ENCODE measurements around the gene CASKIN1. TPM values are rescaled to one million over a fixed set of nuclear protein-coding genes. Genes with fewer than 3 reads are reported as not detected.

Gene CASKIN1
- total and polyA plus RNA-seq, 4 experiments from 2014 or later, result not detected

DNA sequence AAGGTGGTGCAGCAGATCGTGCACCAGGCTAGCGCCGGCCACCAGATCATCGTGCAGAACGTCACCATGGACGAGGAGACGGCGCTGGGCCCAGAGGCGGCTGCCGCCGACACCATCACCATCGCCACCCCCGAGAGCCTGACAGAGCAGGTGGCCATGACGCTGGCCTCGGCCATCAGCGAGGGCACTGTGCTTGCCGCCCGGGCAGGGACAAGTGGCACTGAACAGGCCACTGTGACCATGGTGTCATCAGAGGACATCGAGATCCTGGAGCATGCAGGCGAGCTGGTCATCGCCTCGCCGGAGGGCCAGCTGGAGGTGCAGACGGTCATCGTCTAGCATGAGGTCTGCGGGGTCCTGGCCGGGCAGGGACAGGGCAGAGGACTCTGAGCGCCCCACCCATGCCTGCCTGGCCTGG lies 38.8 kb upstream of the CASKIN1 start:
- H3K4me1 Mint-ChIP-seq, result peaks cover 0 to 9% (median 0%) of the 10 kb centered on the region in 4 donors
- intact Hi-C loops (cut with micrococcal nuclease), result no loop called here
- no peak overlapping the region for H3K27ac Mint-ChIP-seq
- peaks cover 6 to 21% of the 10 kb centered on the region in 2 donors for H3K36me3 Mint-ChIP-seq
- POLR2A ChIA-PET (ENCODE audit: partially characterized antibody), result no interaction called here
- CTCF ChIA-PET (ENCODE audit: partially characterized antibody), result no interaction called here
- H3K4me3 Mint-ChIP-seq, result no peak overlapping the region
- H3K27me3 Mint-ChIP-seq, result no peaks in the 10 kb centered on the region
- no peak for DNase-seq
- H3K4me3 ChIP-seq (ENCODE audit: low read length in 2 of 2), result no peak overlapping the region
- no peaks in the 10 kb centered on the region for H3K9me3 ChIP-seq (ENCODE audit: control insufficient read depth in 1 of 2, low read length in 2 of 2)
- H3K36me3 ChIP-seq (ENCODE audit: insufficient read depth, low read length), result peaks cover 29% of the 10 kb centered on the region
- no peak overlapping the region for H3K27ac ChIP-seq (ENCODE audit: low read depth, low read length)
- no peaks in the 10 kb centered on the region for H3K9me3 Mint-ChIP-seq
- no peaks in the 10 kb centered on the region for H3K4me1 ChIP-seq (ENCODE audit: insufficient read depth, low read length)
- H3K27me3 ChIP-seq (ENCODE audit: insufficient read depth, low read length), result no peaks in the 10 kb centered on the region

DNA sequence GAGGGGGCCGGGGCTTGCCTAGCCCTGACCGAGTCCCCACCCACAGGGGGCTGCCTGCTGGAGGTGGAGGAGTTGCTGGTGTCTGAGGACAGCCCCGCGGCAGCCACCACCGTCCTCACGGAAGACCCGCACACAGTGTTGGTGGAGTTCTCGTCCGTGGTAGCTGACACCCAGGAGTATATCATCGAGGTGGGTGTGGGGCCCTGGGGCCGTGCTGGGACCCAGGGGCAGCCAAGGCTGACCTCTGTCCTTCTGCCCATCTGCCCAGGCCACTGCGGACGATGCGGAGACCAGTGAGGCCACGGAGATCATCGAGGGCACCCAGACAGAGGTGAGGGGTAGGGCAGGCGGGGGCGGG lies 38.4 kb upstream of the CASKIN1 start:
- Mint-ChIP-seq H3K4me1 (peaks cover 0 to 9% (median 0%) of the 10 kb centered on the region in 4 donors), H3K36me3 (peaks cover 10 to 26% of the 10 kb centered on the region in 2 donors), H3K27me3 (peaks cover 0 to 1% of the 10 kb centered on the region in 2 donors), H3K4me3 (no peak overlapping the region), H3K27ac (no peak overlapping the region), H3K9me3 (no peaks in the 10 kb centered on the region)
- Histone ChIP-seq H3K4me1 (ENCODE audit: insufficient read depth, low read length) (no peaks in the 10 kb centered on the region), H3K36me3 (ENCODE audit: insufficient read depth, low read length) (peaks cover 33% of the 10 kb centered on the region), H3K27me3 (ENCODE audit: insufficient read depth, low read length) (no peaks in the 10 kb centered on the region), H3K9me3 (ENCODE audit: control insufficient read depth in 1 of 2, low read length in 2 of 2) (no peaks in the 10 kb centered on the region), H3K4me3 (ENCODE audit: low read length in 2 of 2) (no peak overlapping the region), H3K27ac (ENCODE audit: low read depth, low read length) (no peak overlapping the region)
- ChIA-PET CTCF (ENCODE audit: partially characterized antibody) (no interaction called here), POLR2A (ENCODE audit: partially characterized antibody) (no interaction called here)
- intact Hi-C loops (cut with micrococcal nuclease), result no loop called here
- no peak for DNase-seq

DNA sequence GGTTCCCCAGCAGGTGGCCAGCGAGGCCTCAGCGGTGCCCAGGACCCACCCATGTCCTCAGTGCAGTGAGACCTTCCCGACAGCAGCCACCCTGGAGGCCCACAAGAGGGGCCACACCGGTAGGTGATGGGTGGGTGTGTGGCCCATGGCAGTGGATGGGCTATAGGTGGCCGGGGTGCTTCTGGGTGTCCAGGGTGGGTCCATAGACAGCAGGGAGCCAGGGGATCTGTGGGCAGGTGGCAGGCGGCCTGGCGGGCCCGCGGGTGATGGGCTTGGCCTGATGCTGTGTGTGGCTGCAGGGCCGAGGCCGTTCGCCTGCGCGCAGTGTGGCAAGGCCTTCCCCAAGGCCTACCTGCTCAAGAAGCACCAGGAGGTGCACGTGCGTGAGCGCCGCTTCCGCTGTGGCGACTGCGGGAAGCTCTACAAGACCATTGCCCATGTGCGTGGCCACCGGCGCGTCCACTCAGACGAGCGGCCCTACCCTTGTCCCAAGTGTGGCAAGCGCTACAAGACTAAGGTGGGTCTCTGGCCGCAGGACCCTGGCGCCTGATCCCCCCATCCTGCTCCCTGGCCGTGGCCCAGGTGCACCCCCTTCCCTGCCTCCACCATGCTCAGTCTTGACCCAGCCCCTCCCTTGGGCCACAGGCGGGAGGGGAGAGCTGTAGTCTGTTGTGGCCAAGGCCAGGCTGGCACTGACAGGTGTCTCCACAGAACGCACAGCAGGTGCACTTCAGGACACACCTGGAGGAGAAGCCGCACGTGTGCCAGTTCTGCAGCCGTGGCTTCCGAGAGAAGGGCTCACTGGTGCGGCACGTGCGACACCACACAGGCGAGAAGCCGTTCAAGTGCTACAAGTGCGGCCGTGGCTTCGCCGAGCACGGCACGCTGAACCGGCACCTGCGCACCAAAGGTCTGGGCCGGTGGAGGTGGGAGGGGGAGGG lies 37.7 kb upstream of the CASKIN1 start:
- H3K27ac ChIP-seq (ENCODE audit: low read depth, low read length), result no peak overlapping the region
- no peak overlapping the region for H3K27ac Mint-ChIP-seq
- no peaks in the 10 kb centered on the region for H3K9me3 Mint-ChIP-seq
- H3K9me3 ChIP-seq (ENCODE audit: control insufficient read depth in 1 of 2, low read length in 2 of 2), result no peaks in the 10 kb centered on the region
- no peaks in the 10 kb centered on the region for H3K27me3 ChIP-seq (ENCODE audit: insufficient read depth, low read length)
- H3K4me3 Mint-ChIP-seq, result no peak overlapping the region
- peaks cover 39% of the 10 kb centered on the region for H3K36me3 ChIP-seq (ENCODE audit: insufficient read depth, low read length)
- H3K36me3 Mint-ChIP-seq, result peaks cover 10 to 25% of the 10 kb centered on the region in 2 donors
- DNase-seq, result no peak
- CTCF ChIA-PET (ENCODE audit: partially characterized antibody), result no interaction called here
- peaks cover 0 to 9% (median 0%) of the 10 kb centered on the region in 4 donors for H3K4me1 Mint-ChIP-seq
- POLR2A ChIA-PET (ENCODE audit: partially characterized antibody), result interaction anchor here (1.0 kb wide), 1 partner anchor 28 kb away, joined by 3 read pairs; no protein-coding TSS in a partner anchor
- intact Hi-C loops (cut with micrococcal nuclease), result no loop called here
- no peaks in the 10 kb centered on the region for H3K4me1 ChIP-seq (ENCODE audit: insufficient read depth, low read length)
- no peak overlapping the region for H3K4me3 ChIP-seq (ENCODE audit: low read length in 2 of 2)
- peaks cover 0 to 1% of the 10 kb centered on the region in 2 donors for H3K27me3 Mint-ChIP-seq

DNA sequence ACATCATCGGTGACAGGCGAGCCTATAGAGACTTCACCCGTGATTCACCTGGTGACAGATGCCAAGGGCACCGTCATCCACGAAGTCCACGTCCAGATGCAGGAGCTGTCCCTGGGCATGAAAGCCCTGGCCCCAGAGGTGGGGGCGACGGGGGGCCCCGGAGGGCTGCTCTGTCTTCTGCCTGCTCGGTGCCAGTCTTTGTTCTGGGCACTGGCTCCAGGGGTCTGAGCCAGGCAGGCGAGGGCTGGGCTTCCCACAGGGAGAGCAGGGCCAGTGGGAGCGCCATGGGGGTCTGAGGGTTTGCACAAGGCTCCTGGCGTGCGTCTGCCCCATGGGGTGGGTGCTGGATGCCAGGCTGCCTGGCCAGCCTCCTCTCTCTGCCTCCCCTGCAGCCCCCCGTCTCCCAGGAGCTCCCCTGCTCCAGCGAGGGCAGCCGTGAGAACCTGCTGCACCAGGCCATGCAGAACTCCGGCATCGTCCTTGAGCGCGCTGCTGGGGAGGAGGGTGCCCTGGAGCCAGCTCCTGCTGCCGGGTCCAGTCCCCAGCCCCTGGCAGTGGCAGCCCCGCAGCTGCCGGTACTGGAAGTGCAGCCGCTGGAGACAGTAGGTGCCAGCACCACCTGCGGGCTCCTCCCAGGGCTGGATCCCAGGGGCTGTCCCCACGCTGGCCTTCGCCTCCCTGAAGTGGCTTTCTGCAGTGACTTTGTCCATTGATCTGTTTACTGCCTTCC lies 36.8 kb upstream of the CASKIN1 start:
- peaks cover 0 to 9% (median 0%) of the 10 kb centered on the region in 4 donors for H3K4me1 Mint-ChIP-seq
- ChIA-PET POLR2A (ENCODE audit: partially characterized antibody) (interaction anchor here (1.0 kb wide), 1 partner anchor 27 kb away, joined by 3 read pairs; no protein-coding TSS in a partner anchor), CTCF (ENCODE audit: partially characterized antibody) (no interaction called here)
- Histone ChIP-seq H3K27me3 (ENCODE audit: insufficient read depth, low read length) (no peaks in the 10 kb centered on the region), H3K36me3 (ENCODE audit: insufficient read depth, low read length) (peaks cover 48% of the 10 kb centered on the region), H3K9me3 (ENCODE audit: control insufficient read depth in 1 of 2, low read length in 2 of 2) (no peaks in the 10 kb centered on the region), H3K4me1 (ENCODE audit: insufficient read depth, low read length) (no peaks in the 10 kb centered on the region), H3K4me3 (ENCODE audit: low read length in 2 of 2) (no peak overlapping the region), H3K27ac (ENCODE audit: low read depth, low read length) (no peak overlapping the region)
- H3K36me3 Mint-ChIP-seq, result peaks cover 10 to 25% of the 10 kb centered on the region in 2 donors
- H3K27me3 Mint-ChIP-seq, result peaks cover 0 to 1% of the 10 kb centered on the region in 2 donors
- no peak overlapping the region for H3K4me3 Mint-ChIP-seq
- no peak overlapping the region for H3K27ac Mint-ChIP-seq
- H3K9me3 Mint-ChIP-seq, result no peaks in the 10 kb centered on the region
- intact Hi-C loops (cut with micrococcal nuclease), result no loop called here
- DNase-seq, result no peak

DNA sequence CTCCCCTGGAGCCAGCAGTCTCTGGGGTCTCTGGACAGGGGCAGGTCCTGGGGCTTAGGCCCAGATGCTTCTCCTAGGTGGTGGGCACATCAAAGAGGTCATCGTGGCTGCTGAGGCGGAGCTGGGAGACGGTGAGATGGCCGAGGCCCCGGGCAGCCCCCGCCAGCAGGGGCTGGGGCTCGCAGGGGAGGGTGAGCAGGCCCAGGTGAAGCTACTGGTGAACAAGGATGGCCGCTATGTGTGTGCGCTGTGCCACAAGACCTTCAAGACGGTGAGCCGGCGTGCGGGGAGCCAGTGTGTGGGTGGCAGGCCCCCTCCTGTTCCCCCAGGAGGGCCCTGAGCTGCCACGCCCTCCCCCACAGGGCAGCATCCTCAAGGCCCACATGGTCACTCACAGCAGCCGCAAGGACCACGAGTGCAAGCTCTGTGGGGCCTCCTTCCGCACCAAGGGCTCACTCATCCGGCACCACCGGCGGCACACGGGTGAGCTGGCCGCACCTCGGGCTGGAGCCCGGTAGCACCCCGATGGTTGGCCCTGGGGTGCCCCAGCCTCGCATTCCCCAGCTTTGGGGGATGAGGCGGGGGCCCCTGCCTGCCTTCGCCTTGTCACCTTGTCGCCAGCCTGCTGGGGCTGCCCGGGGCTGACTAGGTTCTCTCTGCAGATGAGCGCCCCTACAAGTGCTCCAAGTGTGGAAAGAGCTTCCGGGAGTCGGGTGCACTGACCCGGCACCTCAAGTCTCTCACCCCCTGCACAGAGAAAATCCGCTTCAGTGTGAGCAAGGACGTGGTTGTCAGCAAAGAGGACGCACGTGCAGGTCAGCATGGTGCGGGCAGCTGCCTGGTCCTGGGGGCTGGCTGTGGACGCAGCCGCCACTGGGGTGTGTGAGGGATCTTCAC lies 35.9 kb upstream of the CASKIN1 start:
- H3K27me3 Mint-ChIP-seq, result peaks cover 0 to 1% of the 10 kb centered on the region in 2 donors
- peaks cover 53% of the 10 kb centered on the region for H3K36me3 ChIP-seq (ENCODE audit: insufficient read depth, low read length)
- no peak overlapping the region for H3K4me3 Mint-ChIP-seq
- H3K4me3 ChIP-seq (ENCODE audit: low read length in 2 of 2), result no peak overlapping the region
- H3K36me3 Mint-ChIP-seq, result peaks cover 10 to 27% of the 10 kb centered on the region in 2 donors
- no peaks in the 10 kb centered on the region for H3K4me1 ChIP-seq (ENCODE audit: insufficient read depth, low read length)
- H3K27ac ChIP-seq (ENCODE audit: low read depth, low read length), result no peak overlapping the region
- POLR2A ChIA-PET (ENCODE audit: partially characterized antibody), result interaction anchor here (0.6 to 1.0 kb wide), 3 partner anchors 19 to 450 kb away, joined by 3 to 4 read pairs (median 3); partner anchors contain the start of genes ECI1 and NUBP2
- no peaks in the 10 kb centered on the region for H3K9me3 ChIP-seq (ENCODE audit: control insufficient read depth in 1 of 2, low read length in 2 of 2)
- intact Hi-C loops (cut with micrococcal nuclease), result no loop called here
- peaks cover 0 to 9% (median 0%) of the 10 kb centered on the region in 4 donors for H3K4me1 Mint-ChIP-seq
- H3K9me3 Mint-ChIP-seq, result no peaks in the 10 kb centered on the region
- no peaks in the 10 kb centered on the region for H3K27me3 ChIP-seq (ENCODE audit: insufficient read depth, low read length)
- CTCF ChIA-PET (ENCODE audit: partially characterized antibody), result no interaction called here
- no peak overlapping the region for H3K27ac Mint-ChIP-seq
- no peak for DNase-seq

DNA sequence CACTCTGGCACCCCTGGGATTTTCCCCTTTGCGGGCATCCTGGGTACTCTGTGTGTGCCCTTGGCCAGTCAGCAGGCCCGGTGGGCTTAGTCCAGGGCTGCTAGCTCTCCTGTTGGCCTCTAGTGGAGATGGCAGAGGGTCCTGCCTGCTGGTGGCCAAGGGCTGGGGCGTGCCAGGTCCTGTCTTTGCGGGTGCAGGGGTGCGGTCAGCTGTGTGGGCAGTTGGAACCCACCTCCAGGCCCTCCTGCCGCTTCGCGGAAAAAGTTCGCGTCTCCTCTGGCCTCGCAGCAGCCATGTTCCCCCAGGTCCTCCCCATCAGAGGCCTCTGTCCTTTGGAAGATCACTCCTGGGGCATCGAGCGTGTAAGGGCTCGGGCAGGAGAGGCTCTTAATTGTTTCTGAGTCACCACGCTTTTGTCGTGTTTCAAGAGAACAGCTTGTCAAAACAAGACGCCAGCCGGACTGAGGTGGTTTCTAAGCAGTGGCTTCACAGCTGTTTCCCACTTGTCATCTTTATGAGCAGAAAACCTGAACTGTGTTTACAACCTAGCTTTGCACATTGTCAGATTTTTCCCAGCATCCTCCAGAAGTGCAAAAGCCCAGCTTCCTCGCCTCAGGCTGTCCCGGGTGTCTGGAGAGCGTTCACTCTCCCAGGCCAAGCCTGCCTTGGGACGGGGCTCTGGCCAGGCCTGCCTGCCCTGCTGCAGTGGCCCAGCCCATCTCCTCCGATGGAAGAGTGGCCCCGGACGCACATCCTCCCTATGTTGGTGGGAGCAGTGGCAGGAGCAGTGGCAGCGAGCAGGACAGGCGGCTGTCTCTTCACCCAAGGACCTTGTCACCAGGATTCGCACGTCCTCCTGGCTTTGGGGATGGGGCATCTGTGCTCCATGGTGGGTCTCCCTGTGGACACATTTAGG lies 34.9 kb upstream of the CASKIN1 start:
- CTCF ChIA-PET (ENCODE audit: partially characterized antibody), result no interaction called here
- no peak for DNase-seq
- no peaks in the 10 kb centered on the region for H3K9me3 ChIP-seq (ENCODE audit: control insufficient read depth in 1 of 2, low read length in 2 of 2)
- Mint-ChIP-seq H3K27me3 (peaks cover 0 to 1% of the 10 kb centered on the region in 2 donors), H3K9me3 (no peaks in the 10 kb centered on the region), H3K27ac (peak overlapping the region in 1 of 7 donors; percentile 41), H3K4me3 (no peak overlapping the region), H3K4me1 (peaks cover 0 to 15% (median 1%) of the 10 kb centered on the region in 4 donors), H3K36me3 (peaks cover 14 to 27% of the 10 kb centered on the region in 2 donors)
- peaks cover 53% of the 10 kb centered on the region for H3K36me3 ChIP-seq (ENCODE audit: insufficient read depth, low read length)
- intact Hi-C loops (cut with micrococcal nuclease), result no loop called here
- H3K4me3 ChIP-seq (ENCODE audit: low read length in 2 of 2), result no peak overlapping the region
- H3K4me1 ChIP-seq (ENCODE audit: insufficient read depth, low read length), result no peaks in the 10 kb centered on the region
- POLR2A ChIA-PET (ENCODE audit: partially characterized antibody), result no interaction called here
- H3K27ac ChIP-seq (ENCODE audit: low read depth, low read length), result no peak overlapping the region
- no peaks in the 10 kb centered on the region for H3K27me3 ChIP-seq (ENCODE audit: insufficient read depth, low read length)
